Stimulated activated naive CD8-positive, alpha-beta T cell treated with anti-CD3 and anti-CD28 coated beads, Interleukin-15, amount 100 ng/mL, for 72 hours (primary cell): ENCODE measurements around the gene OSGIN1.
"Not testable (repeated sequence)": the region's sequence is repeated elsewhere in the genome, so short reads cannot be mapped to it uniquely, and the experiment has no call there.

Source experiments
- ATAC-seq: fragments of 150-1000 bp; cut with Tn5 transposase; 2 replicates; pipeline ENCODE4 v1.10.0; 2021; ENCODE audit warnings: mild to moderate bottlenecking, moderate library complexity
- DNase-seq, 2 donors: peaks; one replicate each; pipeline ENCODE4 v3.0.0; 2021 to 2022
- H3K27ac Mint-ChIP-seq, 2 donors: one replicate each; pipeline ENCODE4 v1.8.0; 2022; ENCODE audit warnings: mild to moderate bottlenecking in 2 of 2, mixed read lengths in 2 of 2, moderate library complexity in 2 of 2
- H3K27me3 Mint-ChIP-seq: one replicate; pipeline ENCODE4 v1.8.0; 2022; ENCODE audit warnings: mixed read lengths
- H3K4me1 Mint-ChIP-seq: one replicate; pipeline ENCODE4 v1.8.0; 2022; ENCODE audit warnings: mild to moderate bottlenecking, mixed read lengths
- H3K4me3 Mint-ChIP-seq, 2 donors: one replicate each; pipeline ENCODE4 v1.8.0; 2022; ENCODE audit warnings: mild to moderate bottlenecking in 2 of 2, mixed read lengths in 2 of 2, moderate library complexity in 1 of 2
- H3K9me3 Mint-ChIP-seq, 2 donors: one replicate each; pipeline ENCODE4 v1.8.0; 2022; ENCODE audit warnings: mixed read lengths in 2 of 2

Gene OSGIN1

DNA sequence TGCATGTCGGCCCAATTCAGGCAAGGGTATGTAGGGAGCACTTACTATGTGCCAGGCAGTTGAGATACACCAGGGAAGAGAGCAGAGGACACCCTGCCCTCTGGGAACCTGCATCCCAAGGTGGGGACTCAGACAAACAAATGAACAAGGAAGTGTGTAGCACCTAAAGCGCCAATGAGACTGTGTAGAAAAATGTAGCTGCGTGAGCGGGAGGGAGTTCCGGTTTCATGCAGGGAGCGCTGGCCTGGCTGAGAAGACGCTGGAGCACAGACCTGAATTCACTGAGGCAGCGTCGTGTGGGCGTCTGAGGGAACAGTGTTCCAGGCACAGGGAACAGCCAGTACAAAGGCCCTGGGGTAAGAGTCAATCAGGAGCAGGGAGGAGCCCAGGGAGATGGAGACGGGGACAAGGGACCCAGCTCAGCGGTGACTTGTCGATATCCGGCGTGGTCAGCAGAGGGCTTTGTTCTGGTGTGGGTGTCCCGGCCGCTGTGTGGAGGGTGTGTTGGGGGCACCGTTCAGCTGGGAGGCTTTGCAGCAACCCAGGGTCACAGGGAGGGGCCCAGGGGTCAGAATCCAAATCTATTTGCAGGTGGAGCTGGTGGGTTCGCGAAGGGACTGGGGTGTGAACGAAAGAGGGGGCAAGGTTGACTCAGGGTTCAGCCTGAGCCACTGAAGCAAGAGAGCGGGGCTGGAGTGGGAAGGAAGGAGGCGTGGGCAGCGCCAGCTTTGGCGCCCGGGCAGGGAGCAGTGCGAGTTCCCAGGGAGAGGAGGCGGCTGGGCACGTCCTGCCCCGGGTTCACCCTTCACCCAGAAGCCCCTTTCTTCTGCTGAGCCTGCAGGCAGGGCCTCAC lies 17.8 kb upstream of the OSGIN1 start:
- no peaks in the 10 kb centered on the region for H3K9me3 Mint-ChIP-seq
- peaks cover 6% of the 10 kb centered on the region for H3K4me1 Mint-ChIP-seq
- DNase-seq (no peak), ATAC-seq (no peak)
- no peak overlapping the region for H3K4me3 Mint-ChIP-seq
- no peaks in the 10 kb centered on the region for H3K27me3 Mint-ChIP-seq
- peak overlapping the region in 1 of 2 donors; percentile 10 for H3K27ac Mint-ChIP-seq

GRCh38 chr16:83935858-83936255 lies 17.2 kb upstream of the OSGIN1 start:
- no peak for ATAC-seq
- no peak overlapping the region for H3K27ac Mint-ChIP-seq
- H3K27me3 Mint-ChIP-seq = no peaks in the 10 kb centered on the region
- DNase-seq = no peak
- no peak overlapping the region for H3K4me3 Mint-ChIP-seq
- H3K4me1 Mint-ChIP-seq = peaks cover 6% of the 10 kb centered on the region
- H3K9me3 Mint-ChIP-seq = no peaks in the 10 kb centered on the region

GRCh38 chr16:83936581-83937165 lies 16.4 kb upstream of the OSGIN1 start:
- DNase-seq (no peak), ATAC-seq (no peak)
- H3K27ac Mint-ChIP-seq = no peak overlapping the region
- H3K9me3 Mint-ChIP-seq = no peaks in the 10 kb centered on the region
- no peaks in the 10 kb centered on the region for H3K27me3 Mint-ChIP-seq
- H3K4me3 Mint-ChIP-seq = no peak overlapping the region
- H3K4me1 Mint-ChIP-seq = peaks cover 6% of the 10 kb centered on the region

DNA sequence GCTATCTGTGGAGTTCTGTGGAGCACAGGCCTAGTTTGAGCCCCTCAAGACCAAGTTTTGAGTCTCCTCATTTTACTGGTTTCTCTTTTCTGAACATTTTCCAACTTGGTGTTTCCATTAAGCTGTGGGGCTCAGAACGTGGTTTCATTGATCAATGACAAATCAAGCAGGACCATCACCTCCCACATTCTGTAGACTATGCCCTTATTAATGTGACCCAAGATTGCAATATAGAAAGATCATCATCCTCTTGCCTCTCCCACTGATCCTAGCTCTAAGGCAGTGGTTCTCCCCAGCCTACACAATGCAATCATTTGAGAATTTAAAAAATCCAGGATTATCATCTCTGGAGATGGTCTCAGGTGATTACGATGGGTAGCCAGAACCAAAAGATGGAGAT lies 15.8 kb upstream of the OSGIN1 start:
- no peak for ATAC-seq
- H3K27me3 Mint-ChIP-seq = no peaks in the 10 kb centered on the region
- DNase-seq = no peak
- H3K4me3 Mint-ChIP-seq = no peak overlapping the region
- H3K9me3 Mint-ChIP-seq = no peaks in the 10 kb centered on the region
- peaks cover 6% of the 10 kb centered on the region for H3K4me1 Mint-ChIP-seq
- H3K27ac Mint-ChIP-seq = no peak overlapping the region

DNA sequence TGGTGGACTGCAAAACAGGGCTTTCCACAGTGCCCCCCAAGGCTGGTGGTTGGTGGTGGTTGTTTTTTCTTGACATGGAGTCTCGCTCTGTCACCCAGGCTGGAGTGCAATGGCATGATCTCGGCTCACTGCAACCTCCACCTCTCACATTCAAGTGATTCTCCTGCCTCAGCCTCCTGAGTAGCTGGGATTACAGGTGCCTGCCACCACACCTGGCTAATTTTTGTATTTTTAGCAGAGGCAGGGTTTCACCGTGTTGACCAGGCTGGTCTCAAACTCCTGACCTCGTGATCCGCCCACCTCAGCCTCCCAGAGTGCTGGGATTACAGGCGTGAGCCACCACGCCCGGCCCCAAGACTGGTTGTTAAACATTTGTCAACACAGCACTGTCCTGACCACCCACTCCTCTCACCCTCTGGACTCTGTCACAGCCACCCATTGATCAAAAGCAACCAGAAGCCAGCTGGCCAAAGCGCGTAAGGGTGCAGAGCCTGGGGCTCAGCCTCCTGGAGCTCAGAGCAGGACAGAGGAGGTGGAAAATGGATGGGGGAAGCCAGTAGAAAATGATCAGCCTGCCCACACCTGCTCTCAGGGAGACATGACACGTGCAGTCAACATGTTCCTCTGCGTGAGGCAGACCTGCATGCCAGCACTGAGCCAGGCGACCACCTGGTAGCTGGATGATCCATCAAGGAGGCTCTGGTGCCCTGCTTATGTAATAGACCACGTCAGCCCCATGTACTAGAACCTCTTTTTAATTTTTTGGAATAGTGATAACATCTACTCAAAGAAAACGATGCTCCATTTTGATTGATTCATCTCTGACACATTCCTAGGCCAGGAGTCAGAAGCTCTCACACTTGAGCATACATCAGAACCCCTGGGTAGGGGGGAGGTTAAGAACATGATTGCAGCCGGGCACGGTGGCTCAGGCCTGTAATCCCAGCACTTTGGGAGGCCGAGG lies 14.8 kb upstream of the OSGIN1 start:
- no peak overlapping the region for H3K4me3 Mint-ChIP-seq
- no peaks in the 10 kb centered on the region for H3K27me3 Mint-ChIP-seq
- no peak for ATAC-seq
- H3K4me1 Mint-ChIP-seq = peaks cover 6% of the 10 kb centered on the region
- no peaks in the 10 kb centered on the region for H3K9me3 Mint-ChIP-seq
- DNase-seq = no peak
- H3K27ac Mint-ChIP-seq = no peak overlapping the region

- H3K9me3 Mint-ChIP-seq = no peaks in the 10 kb centered on the region
- no peak overlapping the region for H3K4me3 Mint-ChIP-seq
- peak overlapping the region; percentile 23 to 46 for H3K27ac Mint-ChIP-seq
These were observed 13.7 kb upstream of the OSGIN1 start for GRCh38 chr16:83939266-83939855.

GRCh38 chr16:83940119-83940518 lies 12.9 kb upstream of the OSGIN1 start:
- ATAC-seq = no peak
- Mint-ChIP-seq H3K9me3 (no peaks in the 10 kb centered on the region), H3K4me3 (no peak overlapping the region)

More at GRCh38 chr16:83939266-83939855, 13.7 kb upstream of the OSGIN1 start:
- ATAC-seq (no peak), DNase-seq (no peak)
- H3K27me3 Mint-ChIP-seq = no peaks in the 10 kb centered on the region
- H3K4me1 Mint-ChIP-seq = peaks cover 6% of the 10 kb centered on the region

GRCh38 chr16:83940630-83941378 lies 12.2 kb upstream of the OSGIN1 start:
- H3K27me3 Mint-ChIP-seq = no peaks in the 10 kb centered on the region
- no peak for ATAC-seq
- H3K27ac Mint-ChIP-seq = no peak overlapping the region
- DNase-seq = no peak
- H3K9me3 Mint-ChIP-seq = no peaks in the 10 kb centered on the region
- H3K4me3 Mint-ChIP-seq = no peak overlapping the region
- peaks cover 6% of the 10 kb centered on the region for H3K4me1 Mint-ChIP-seq

More at GRCh38 chr16:83940119-83940518, 12.9 kb upstream of the OSGIN1 start:
- Mint-ChIP-seq H3K4me1 (peaks cover 6% of the 10 kb centered on the region), H3K27ac (peak overlapping the region in 1 of 2 donors; percentile 54), H3K27me3 (no peaks in the 10 kb centered on the region)
- DNase-seq = no peak

DNA sequence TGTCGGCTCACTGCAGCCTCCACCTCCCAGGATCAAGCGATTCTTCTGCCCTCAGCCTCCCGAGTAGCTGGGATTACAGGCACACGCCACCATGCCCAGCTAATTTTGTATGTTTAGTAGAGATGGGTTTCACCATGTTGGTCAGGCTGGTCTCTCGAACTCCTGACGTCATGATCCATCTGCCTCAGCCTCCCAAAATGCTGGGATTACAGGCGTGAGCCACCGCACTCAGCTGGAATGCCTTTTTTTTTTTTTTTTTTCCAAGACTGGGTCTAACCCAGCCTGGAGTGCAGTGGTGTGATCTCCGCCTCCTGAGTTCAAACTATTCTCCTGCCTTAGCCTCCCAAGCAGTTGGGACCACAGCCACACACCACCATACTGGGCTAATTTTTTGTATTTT lies 11.5 kb upstream of the OSGIN1 start:
- not testable (repeated sequence) for H3K4me1 Mint-ChIP-seq, DNase-seq, H3K9me3 Mint-ChIP-seq, H3K4me3 Mint-ChIP-seq, H3K27ac Mint-ChIP-seq, H3K27me3 Mint-ChIP-seq, ATAC-seq

DNA sequence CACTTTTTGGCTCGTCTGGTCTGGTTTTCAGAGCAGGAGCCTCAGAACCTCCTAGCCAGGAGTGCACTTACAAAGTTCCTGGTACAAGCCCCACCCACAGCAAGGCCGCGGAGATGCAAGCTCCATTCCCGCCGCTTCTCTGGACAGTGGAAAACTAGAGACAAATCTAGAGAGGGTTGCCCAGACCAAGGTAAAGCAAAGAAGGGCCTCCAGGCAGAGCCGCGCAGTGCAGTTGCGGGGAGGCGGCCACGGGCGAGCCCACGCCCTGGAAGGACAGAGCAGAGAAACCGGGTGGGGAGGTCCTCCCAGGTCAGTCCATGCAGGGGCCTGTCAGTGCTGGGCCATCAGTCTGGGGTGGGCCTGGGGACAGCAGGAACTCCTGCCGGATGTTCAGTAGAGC lies 11.0 kb upstream of the OSGIN1 start:
- Mint-ChIP-seq H3K27ac (no peak overlapping the region), H3K9me3 (no peaks in the 10 kb centered on the region), H3K27me3 (no peaks in the 10 kb centered on the region), H3K4me1 (peaks cover 6% of the 10 kb centered on the region), H3K4me3 (no peak overlapping the region)
- no peak for ATAC-seq
- no peak for DNase-seq

DNA sequence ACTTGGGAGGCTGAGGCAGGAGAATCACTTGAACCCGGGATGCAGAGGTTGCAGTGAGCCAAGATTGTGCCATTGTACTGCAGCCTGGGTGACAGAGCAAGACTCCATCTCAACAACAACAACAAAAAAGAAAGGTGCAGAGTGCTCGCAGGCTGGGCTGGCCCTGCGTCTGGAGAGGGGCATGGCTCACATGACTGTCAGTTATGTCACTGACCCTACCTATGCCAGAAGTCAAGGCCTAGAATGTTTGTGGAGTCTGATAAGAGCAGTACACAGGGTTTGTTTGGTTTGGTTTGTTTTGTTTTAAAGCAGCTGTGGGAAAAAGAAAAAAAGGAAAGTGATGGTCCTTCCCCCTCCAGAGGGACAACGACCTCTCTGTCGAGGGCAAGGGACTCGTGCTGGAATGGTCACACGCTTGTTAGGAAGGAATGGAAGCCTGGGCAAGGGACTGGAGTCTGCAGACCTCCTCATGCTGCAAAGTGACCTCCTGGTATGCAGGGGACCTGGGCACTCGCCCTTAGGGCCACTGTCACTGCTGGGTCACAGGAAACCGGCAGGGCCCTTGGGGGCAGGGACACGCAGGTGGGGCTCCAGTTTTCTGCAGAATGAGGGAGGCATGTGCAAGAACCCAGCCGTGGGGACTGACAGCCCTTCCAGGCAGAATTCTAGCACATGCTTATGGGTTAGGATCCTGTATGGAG lies 10.1 kb upstream of the OSGIN1 start:
- Mint-ChIP-seq H3K4me3 (no peak overlapping the region), H3K4me1 (peaks cover 6% of the 10 kb centered on the region)
- ATAC-seq = no peak

GRCh38 chr16:83943516-83944050 lies 9.5 kb upstream of the OSGIN1 start:
- DNase-seq (no peak), ATAC-seq (peak; percentile 20)
- H3K27me3 Mint-ChIP-seq = no peaks in the 10 kb centered on the region
- no peak overlapping the region for H3K4me3 Mint-ChIP-seq
- no peaks in the 10 kb centered on the region for H3K9me3 Mint-ChIP-seq
- H3K4me1 Mint-ChIP-seq = peaks cover 6% of the 10 kb centered on the region
- H3K27ac Mint-ChIP-seq = peak overlapping the region in 1 of 2 donors; percentile 74

More for the DNA sequence above, 10.1 kb upstream of the OSGIN1 start:
- DNase-seq = no peak
- no peaks in the 10 kb centered on the region for H3K9me3 Mint-ChIP-seq
- no peaks in the 10 kb centered on the region for H3K27me3 Mint-ChIP-seq
- peak overlapping the region in 1 of 2 donors; percentile 16 for H3K27ac Mint-ChIP-seq

GRCh38 chr16:83945587-83945986 lies 7.5 kb upstream of the OSGIN1 start:
- ATAC-seq (no peak), DNase-seq (no peak)
- Mint-ChIP-seq H3K4me3 (no peak overlapping the region), H3K9me3 (no peaks in the 10 kb centered on the region), H3K4me1 (no peaks in the 10 kb centered on the region), H3K27ac (peak overlapping the region in 1 of 2 donors; percentile 82), H3K27me3 (no peaks in the 10 kb centered on the region)
